Measurements from ENCODE around the gene ABHD11.
"Not testable (repeated sequence)": the region's sequence is repeated elsewhere in the genome, so short reads cannot be mapped to it uniquely, and the experiment has no call there.

ABHD11 gene

DNA sequence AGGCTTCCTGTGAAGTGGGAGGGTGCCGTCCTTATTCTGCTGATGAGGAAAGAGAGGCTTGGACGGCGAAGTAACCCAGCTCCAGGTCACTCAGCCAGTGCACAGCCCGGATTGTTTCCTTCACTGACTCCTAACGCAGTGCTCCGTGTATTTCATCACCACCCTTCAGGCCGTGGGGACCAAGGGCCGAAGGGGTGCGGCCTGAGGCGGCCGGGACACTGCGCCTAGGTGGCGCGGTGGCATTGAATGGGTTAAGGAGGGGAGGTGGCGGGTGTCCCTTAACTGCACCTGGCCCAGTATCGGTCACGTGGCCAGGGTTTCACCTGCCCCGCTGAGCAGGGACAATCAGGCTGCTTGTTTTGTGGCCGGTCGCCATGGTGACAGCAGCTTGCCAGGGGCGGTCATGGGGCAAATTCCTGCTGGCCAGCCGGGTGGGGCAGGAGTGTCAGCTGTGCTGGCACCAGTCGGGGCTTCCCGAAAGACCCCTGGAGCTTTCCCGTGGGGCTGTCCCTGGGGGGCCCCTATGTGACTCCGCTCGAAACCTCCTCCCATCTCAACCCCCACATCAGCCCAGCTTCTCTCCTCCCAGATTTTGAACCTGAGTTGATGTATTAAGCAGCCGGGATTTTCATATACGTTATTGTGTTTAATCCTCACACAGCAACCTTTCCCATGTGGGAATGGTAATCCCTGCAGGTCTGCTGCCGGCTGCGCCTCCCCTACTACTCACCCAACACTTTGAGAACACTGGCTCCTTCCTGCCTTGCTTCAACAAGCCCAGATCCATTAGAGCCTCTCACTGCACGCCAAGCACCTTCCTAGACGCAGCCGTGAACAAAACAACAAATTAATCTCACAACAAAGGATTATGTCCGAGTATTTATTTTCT lies 4.4 kb upstream of the ABHD11 start:
- DNase-seq (ENCODE audit: low read depth in 2 of 2) = no peak

DNA sequence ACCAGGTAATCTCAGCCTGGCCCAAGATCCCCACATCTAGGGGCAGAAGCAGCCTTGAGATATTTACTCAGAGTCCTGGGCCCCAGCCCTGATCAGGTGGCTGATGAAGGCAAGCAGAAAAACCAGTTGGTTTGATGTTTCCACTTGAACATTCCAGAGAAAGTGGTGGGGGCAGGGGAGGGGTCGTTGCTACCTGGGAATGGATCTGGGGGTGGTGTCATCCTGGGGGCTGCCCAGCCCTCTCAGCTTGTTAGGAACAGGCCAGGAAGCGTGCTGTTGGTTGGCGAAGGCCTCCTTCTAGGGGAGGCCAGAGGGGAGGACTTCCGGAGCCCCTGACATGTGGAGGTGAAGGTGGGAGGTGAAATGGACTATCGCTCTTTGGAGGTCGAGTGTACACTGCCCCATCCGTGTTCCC lies 3.7 kb upstream of the ABHD11 start:
- DNase-seq (ENCODE audit: low read depth in 2 of 2) = no peak

GRCh38 chr7:73741600-73741999 lies 3.0 kb upstream of the ABHD11 start:
- DNase-seq (ENCODE audit: low read depth in 2 of 2) = no peak

DNA sequence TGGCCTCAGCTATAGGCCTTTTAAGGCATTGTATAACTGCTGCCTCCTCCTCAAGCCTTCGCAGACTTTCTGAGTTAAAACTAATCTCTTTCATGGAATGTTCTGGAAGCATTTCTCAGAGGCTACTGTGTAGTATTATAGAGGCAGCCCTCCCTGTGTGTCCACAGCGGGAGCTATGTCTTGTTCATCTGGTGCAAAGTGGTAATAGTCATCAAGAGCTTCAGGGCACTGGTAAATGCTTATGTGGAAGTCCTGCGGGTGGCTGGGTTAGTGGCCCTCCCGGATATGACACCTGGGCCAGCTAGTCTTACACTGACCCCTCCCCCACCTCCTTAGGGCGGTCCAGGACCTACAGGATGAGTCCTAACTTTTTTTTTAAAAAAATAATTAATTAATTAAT lies 2.2 kb upstream of the ABHD11 start:
- DNase-seq (ENCODE audit: low read depth in 2 of 2) = no peak

GRCh38 chr7:73740212-73740611 lies 1.6 kb upstream of the ABHD11 start:
- no peak for DNase-seq (ENCODE audit: low read depth in 2 of 2)

DNA sequence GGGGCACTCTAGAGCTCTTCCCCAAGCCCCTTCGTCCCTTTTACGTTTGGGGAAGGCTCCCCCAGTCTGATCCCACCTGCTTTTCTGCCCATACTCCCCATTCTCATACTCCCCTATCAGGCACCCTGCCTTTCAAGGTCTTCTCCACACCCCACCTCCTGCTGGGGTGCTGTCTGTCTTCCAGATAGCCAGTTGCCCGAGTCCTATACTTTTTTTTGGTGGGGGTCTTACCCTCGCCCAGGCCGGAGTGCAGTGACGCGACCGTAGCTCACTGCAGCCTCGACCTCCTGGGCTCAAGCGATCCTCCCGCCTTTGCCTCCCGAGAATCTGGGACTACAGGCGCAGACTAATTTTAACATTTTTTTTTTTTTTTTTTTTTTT lies 775 bp upstream of the ABHD11 start:
- DNase-seq (ENCODE audit: low read depth in 2 of 2) = no peak

DNA sequence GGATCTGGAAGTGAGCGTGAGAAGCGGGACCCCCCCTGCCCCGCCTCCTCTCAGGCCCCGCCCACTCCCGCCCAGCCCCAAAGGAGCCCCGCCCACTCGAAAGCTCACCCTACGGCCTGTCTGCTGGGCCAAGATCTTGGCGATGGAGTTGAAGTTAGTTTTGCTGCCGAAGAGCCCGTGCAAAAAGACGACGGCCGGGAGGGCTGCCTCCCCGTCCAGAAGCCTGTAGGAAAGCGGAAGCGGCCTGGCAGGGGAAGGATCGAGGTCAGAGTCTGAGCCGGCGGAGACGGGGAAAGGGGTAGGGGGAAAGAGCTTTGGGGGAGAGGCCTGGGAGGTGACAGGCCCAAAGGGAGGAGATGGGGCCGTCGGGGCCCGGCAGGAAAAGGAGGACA lies 386 bp downstream of the ABHD11 start:
- peak in 1 of 2 donors; percentile 39 for DNase-seq (ENCODE audit: low read depth in 2 of 2)

DNA sequence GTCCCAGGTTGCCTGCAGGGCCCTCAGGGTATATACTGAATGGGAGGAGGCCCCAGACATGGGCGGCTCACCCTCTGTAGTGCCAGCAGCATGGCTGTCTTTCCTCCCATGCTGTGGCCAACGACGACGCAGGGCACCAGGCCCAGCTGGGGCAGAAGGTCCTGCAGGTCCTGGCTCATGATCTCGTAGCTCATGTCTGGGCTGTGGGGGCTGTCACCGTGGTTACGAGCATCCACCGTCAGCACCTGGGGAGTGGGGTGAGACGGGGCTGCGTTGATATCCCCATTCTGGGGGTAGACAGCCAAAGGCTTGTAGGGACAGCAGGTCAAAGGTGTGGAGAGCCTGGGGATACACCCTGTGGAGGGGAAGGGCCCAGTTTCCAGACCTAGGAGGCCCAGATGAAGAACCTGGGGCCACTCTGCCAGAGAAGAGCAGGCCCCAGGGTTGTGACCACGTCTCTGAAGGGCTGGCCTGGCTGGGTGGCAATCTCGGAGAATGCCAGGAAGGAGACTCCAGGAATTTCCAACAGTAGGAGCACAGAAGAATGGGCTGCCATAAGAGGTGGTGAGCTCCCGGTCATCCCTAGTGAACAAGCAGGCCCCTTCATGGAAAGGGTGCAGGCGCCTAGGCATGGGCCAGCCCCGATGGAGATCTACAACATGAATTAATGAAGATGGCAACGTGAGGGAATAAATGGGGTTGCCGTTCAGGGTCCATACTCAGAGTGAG lies 947 bp downstream of the ABHD11 start:
- no peak for DNase-seq (ENCODE audit: low read depth in 2 of 2)

DNA sequence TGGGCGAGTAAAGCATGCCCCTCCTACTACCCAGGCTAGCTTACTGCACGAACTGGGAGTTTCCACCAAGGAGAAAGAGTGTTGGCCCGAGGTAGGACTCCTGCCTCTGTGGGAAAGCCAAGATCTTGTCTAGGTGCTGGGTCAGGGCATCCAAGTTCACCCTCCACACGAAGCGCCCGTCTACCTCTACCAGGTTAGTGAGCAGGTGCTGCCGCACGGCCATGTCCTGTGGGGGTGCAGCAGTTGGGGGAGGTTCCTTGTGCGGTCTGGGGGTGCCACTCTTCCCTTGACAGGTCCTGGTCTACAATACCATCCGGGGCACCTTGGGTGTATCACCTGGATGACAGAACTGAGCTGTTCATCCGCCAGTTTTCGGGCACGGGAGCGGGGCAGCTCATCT lies 1.7 kb downstream of the ABHD11 start:
- DNase-seq (ENCODE audit: low read depth in 2 of 2) = no peak

DNA sequence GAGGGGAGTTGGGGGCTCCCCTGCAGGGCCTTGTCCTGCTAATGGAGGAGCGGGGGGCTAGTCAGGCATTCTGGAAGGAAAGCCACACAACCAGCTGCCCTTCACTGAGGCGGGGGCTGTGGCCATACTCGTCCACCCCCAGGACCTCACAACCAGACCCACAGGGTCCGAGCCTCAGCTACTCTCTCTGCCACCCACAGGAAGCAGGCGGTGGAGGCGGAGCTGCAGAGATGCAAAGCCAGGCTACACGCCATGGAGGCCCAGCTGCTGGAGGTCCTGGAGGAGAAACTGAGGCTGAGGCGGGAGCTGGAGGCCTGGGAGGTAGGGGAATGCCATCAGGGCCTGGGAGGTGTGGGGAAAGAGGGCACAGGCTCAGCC lies 3.1 kb downstream of the ABHD11 start:
- no peak for DNase-seq (ENCODE audit: low read depth in 2 of 2)

- DNase-seq (ENCODE audit: low read depth in 2 of 2) = peak; percentile 50 to 67
These were observed 3.7 kb downstream of the ABHD11 start for GRCh38 chr7:73734619-73735527.

GRCh38 chr7:73732397-73732796 lies 6.2 kb downstream of the ABHD11 start:
- no peak for DNase-seq (ENCODE audit: low read depth in 2 of 2)

GRCh38 chr7:73730485-73730884 lies 8.1 kb downstream of the ABHD11 start:
- no peak for DNase-seq (ENCODE audit: low read depth in 2 of 2)

DNA sequence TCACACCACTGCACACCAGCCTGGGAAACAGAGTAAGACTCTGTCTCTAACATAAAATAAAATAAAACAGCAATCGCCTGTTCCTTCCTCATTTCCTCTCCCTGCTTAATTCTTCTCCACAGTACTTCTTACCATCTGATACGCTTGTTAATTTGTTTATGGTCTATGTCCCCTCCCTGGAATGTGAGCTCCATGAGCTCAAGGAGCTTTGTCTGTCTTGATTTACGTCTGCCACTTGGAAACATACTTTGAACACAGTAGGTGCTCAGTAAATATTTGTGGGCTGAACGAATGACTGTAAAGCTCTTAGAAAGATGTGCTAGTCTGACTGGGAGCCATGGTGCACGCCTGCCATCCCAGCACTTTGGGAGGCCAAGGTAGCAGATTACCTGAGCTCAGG lies 10.1 kb downstream of the ABHD11 start:
- DNase-seq (ENCODE audit: low read depth in 2 of 2) = no peak

DNA sequence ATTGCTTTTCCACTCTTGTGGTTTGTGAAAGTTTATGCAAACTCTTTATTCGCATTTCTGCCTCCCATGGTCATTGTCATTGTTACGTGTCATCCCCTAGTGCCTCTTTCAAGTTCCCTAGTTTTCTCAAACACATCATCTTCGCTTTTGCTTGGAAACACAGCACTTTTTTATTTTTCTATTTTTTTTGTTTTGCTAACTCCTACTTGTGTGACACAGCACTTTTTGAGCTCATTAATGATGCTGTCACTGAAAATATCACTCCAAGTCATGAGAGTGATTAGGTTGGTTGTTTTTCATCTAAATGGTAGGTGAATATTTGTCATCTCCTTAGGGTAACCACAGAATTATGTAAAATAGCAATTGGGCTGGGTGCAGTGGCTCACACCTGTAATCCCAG lies 10.7 kb downstream of the ABHD11 start:
- DNase-seq (ENCODE audit: low read depth in 2 of 2) = no peak

DNA sequence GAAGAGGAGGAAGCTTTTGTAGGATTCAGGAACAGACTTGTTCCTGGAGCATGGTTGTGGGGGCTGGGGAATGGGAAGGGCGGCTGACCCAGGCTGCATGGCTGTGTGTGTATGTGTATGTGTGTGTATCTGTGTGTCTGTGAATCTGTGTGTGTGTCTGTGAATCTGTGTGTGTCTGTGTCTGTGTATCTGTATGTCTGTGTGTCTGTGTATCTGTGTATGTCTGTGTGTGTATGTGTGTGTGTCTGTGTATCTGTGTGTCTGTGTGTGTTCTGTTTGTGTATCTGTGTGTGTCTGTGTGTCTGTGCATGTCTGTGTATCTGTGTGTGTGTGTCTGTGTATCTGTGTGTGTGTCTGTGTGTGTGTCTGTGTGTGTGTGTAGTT lies 12.5 kb downstream of the ABHD11 start:
- no peak for DNase-seq (ENCODE audit: low read depth in 2 of 2)

GRCh38 chr7:73723813-73724212 lies 14.8 kb downstream of the ABHD11 start:
- no peak for DNase-seq (ENCODE audit: low read depth in 2 of 2)

- DNase-seq (ENCODE audit: low read depth in 2 of 2) = no peak
These were observed 15.8 kb downstream of the ABHD11 start for GRCh38 chr7:73722785-73723184.

GRCh38 chr7:73722182-73722581 lies 16.4 kb downstream of the ABHD11 start:
- DNase-seq (ENCODE audit: low read depth in 2 of 2) = not testable (repeated sequence)

- DNase-seq (ENCODE audit: low read depth in 2 of 2) = no peak
These were observed 17.2 kb downstream of the ABHD11 start for GRCh38 chr7:73721377-73721817.

DNA sequence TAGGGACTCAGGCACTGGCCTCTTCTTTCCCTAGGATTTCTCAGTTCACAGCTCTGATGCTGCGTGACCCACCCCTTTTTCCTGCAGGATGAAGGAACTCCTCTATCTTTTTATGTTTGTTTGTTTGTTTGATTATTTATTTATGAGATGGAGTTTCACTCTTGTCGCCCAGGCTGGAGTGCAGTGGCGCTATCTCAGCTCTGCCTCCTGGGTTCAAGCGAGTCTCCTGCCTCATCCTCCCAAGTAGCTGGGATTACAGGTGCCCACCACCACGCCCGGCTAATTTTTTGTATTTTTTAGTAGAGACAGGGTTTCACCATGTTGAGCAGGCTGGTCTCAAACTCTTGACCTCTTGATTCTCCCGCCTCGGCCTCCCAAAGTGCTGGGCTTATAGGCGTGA lies 18.2 kb downstream of the ABHD11 start:
- DNase-seq (ENCODE audit: low read depth in 2 of 2) = not testable (repeated sequence)

DNA sequence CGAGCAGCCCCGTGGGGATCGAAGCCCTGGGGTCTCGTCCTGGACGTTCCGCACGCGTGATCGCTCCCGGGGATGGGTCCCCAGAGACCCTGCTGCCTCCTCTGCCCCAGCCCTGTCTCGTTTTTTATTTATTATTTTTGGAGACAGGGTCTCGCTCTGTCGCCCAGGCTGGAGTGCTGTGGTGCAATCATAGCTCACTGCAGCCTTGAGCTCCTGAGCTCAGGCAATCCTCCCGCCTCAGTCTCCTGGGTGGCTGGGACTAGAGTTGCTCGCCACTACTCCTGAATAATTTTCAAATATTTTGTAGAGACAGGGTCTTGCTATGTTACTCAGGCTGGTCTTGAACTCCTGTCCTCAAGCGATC lies 18.8 kb downstream of the ABHD11 start:
- no peak for DNase-seq (ENCODE audit: low read depth in 2 of 2)
